NK-92 (cell line): ENCODE results near the gene PMP22.
"Not testable (repeated sequence)": the region's sequence is repeated elsewhere in the genome, so short reads cannot be mapped to it uniquely, and the experiment has no call there.

Source experiments
- DNase-seq: peaks from one replicate; lab custom pipeline; 2025; ENCODE audit not compliant: unreplicated experiment; lab: John Stamatoyannopoulos, UW

PMP22 gene

GRCh38 chr17:15256689-15257088 lies 8.4 kb downstream of the PMP22 start:
- no peak for DNase-seq

GRCh38 chr17:15255713-15256454 lies 9.2 kb downstream of the PMP22 start:
- no peak for DNase-seq

GRCh38 chr17:15250135-15250860 lies 14.8 kb downstream of the PMP22 start:
- no peak for DNase-seq

GRCh38 chr17:15249487-15249886 lies 15.6 kb downstream of the PMP22 start:
- no peak for DNase-seq

GRCh38 chr17:15247891-15248529 lies 17.1 kb downstream of the PMP22 start:
- no peak for DNase-seq

- no peak for DNase-seq
Measured at GRCh38 chr17:15245054-15245453, 20.1 kb downstream of the PMP22 start.

- DNase-seq = no peak
Measured at GRCh38 chr17:15240644-15241043, 24.5 kb downstream of the PMP22 start.

GRCh38 chr17:15239491-15239890 lies 25.6 kb downstream of the PMP22 start:
- DNase-seq = no peak

- no peak for DNase-seq
Measured at GRCh38 chr17:15238676-15239422, 26.3 kb downstream of the PMP22 start.

GRCh38 chr17:15238057-15238456 lies 27.1 kb downstream of the PMP22 start:
- no peak for DNase-seq

GRCh38 chr17:15237106-15237425 lies 28.1 kb downstream of the PMP22 start:
- DNase-seq = no peak

- DNase-seq = no peak
Measured at GRCh38 chr17:15236281-15237105, 28.6 kb downstream of the PMP22 start.

GRCh38 chr17:15233971-15234370 lies 31.2 kb downstream of the PMP22 start:
- DNase-seq = no peak

- DNase-seq = no peak
Measured at GRCh38 chr17:15233022-15233805, 31.9 kb downstream of the PMP22 start.

- DNase-seq = no peak
Measured at GRCh38 chr17:15232517-15232915, 32.6 kb downstream of the PMP22 start.

- no peak for DNase-seq
Measured at GRCh38 chr17:15231851-15232516, 33.1 kb downstream of the PMP22 start.

- DNase-seq = no peak
Measured at GRCh38 chr17:15230866-15231265, 34.3 kb downstream of the PMP22 start.

GRCh38 chr17:15221827-15222226 lies 43.3 kb downstream of the PMP22 start:
- DNase-seq = not testable (repeated sequence)

- DNase-seq = no peak
Measured at GRCh38 chr17:15220785-15221184, 44.3 kb downstream of the PMP22 start.
